Chondrocyte (in vitro differentiated cells): Measurements from ENCODE around the gene ATG4A. TPM values are rescaled to one million over a fixed set of nuclear protein-coding genes. Genes with fewer than 3 reads are reported as not detected.

Source experiments
- DNase-seq: peaks from one replicate; pipeline ENCODE4 v3.0.0; 2021; ENCODE audit warnings: mixed read lengths, low spot score
- H3K27ac Mint-ChIP-seq: one replicate; pipeline ENCODE4 v1.8.0; 2021; ENCODE audit warnings: mild to moderate bottlenecking, moderate library complexity, mixed read lengths; ENCODE audit not compliant: unreplicated experiment
- H3K27me3 Mint-ChIP-seq: 2 replicates; pipeline ENCODE4 v1.8.0; 2021; ENCODE audit warnings: low read depth, mixed read lengths
- H3K36me3 Mint-ChIP-seq: 2 replicates; pipeline ENCODE4 v1.8.0; 2021; ENCODE audit warnings: low read depth, mixed read lengths
- H3K4me1 Mint-ChIP-seq: 2 replicates; pipeline ENCODE4 v1.8.0; 2021; ENCODE audit warnings: low read depth, mild to moderate bottlenecking, mixed read lengths
- H3K4me3 Mint-ChIP-seq: one replicate; pipeline ENCODE4 v1.8.0; 2021; ENCODE audit warnings: mild to moderate bottlenecking, moderate library complexity, mixed read lengths; ENCODE audit not compliant: unreplicated experiment
- H3K9me3 Mint-ChIP-seq: 2 replicates; pipeline ENCODE4 v1.8.0; 2021; ENCODE audit warnings: low read depth, mixed read lengths
- CTCF ChIP-seq: fragments of 200-600 bp; sonication (generic); IDR thresholded peaks from 2 replicates; pipeline ENCODE4 v1.5.0; 2021; ENCODE audit warnings: antibody characterized with exemption, mild to moderate bottlenecking, moderate library complexity
- total RNA-seq: library from RNA; stranded (reverse); gene quantifications from 3 replicates; pipeline ENCODE4 v1.2.1, GENCODE V29; 2021

Gene ATG4A
- total RNA-seq, 1 donor from 2014 or later = 14.8 TPM

- no peaks in the 10 kb centered on the region for H3K27me3 Mint-ChIP-seq
- peaks cover 3% of the 10 kb centered on the region for H3K9me3 Mint-ChIP-seq
- H3K36me3 Mint-ChIP-seq = no peaks in the 10 kb centered on the region
- no peak overlapping the region for H3K4me3 Mint-ChIP-seq
- TF ChIP-seq CTCF = no peak
- no peak for DNase-seq
- no peak overlapping the region for H3K27ac Mint-ChIP-seq
- H3K4me1 Mint-ChIP-seq = peaks cover 6% of the 10 kb centered on the region
Observed at GRCh38 chrX:108173874-108174273, 82.3 kb downstream of the ATG4A start.

- Mint-ChIP-seq H3K36me3 (no peaks in the 10 kb centered on the region), H3K27me3 (no peaks in the 10 kb centered on the region), H3K9me3 (no peaks in the 10 kb centered on the region), H3K4me3 (no peak overlapping the region), H3K27ac (no peak overlapping the region), H3K4me1 (peaks cover 6% of the 10 kb centered on the region)
- DNase-seq = no peak
- TF ChIP-seq CTCF = no peak
Observed at GRCh38 chrX:108177351-108178142, 86.0 kb downstream of the ATG4A start.

- Mint-ChIP-seq H3K27me3 (no peaks in the 10 kb centered on the region), H3K36me3 (no peaks in the 10 kb centered on the region), H3K9me3 (no peaks in the 10 kb centered on the region), H3K4me3 (no peak overlapping the region), H3K27ac (no peak overlapping the region), H3K4me1 (peaks cover 6% of the 10 kb centered on the region)
- no peak for DNase-seq
- no peak for TF ChIP-seq CTCF
Observed at GRCh38 chrX:108178143-108178498, 86.5 kb downstream of the ATG4A start.

GRCh38 chrX:108186811-108187210 is 95.2 kb downstream of the ATG4A start:
- H3K4me3 Mint-ChIP-seq = no peak overlapping the region
- no peaks in the 10 kb centered on the region for H3K27me3 Mint-ChIP-seq
- H3K4me1 Mint-ChIP-seq = peaks cover 3% of the 10 kb centered on the region
- H3K9me3 Mint-ChIP-seq = no peaks in the 10 kb centered on the region
- H3K27ac Mint-ChIP-seq = no peak overlapping the region
- no peaks in the 10 kb centered on the region for H3K36me3 Mint-ChIP-seq
- DNase-seq = no peak
- no peak for TF ChIP-seq CTCF

- Mint-ChIP-seq H3K9me3 (no peaks in the 10 kb centered on the region), H3K4me3 (no peak overlapping the region), H3K4me1 (peaks cover 2% of the 10 kb centered on the region), H3K27ac (no peak overlapping the region), H3K27me3 (no peaks in the 10 kb centered on the region), H3K36me3 (no peaks in the 10 kb centered on the region)
- DNase-seq = no peak
- no peak for TF ChIP-seq CTCF
Observed at GRCh38 chrX:108198420-108198819, 106.8 kb downstream of the ATG4A start.
